HCT116 (cell line): ENCODE results near the gene RIPOR3. TPM values are rescaled to one million over a fixed set of nuclear protein-coding genes. Genes with fewer than 3 reads are reported as not detected.

Experiments
- ATAC-seq: fragments of 200-7000 bp; cut with Tn5 transposase; 2 replicates; pipeline ENCODE4 v1.9.1; 2020; ENCODE audit warnings: mild to moderate bottlenecking, moderate library complexity
- BruUV-seq: library from RNA; stranded (reverse); fragments of 400-500 nt; replicated peaks from 2 replicates; lab custom pipeline; 2021; lab: Mats Ljungman, UMichigan
- CTCF ChIA-PET: fragments of 300-600 bp; sonication (Branson Sonifier 250); formaldehyde crosslinking; loops from one replicate; lab custom pipeline; 2021; ENCODE audit warnings: antibody characterized with exemption; lab: Charles Lee
- POLR2A ChIA-PET: fragments of 300-600, 350-600 bp; sonication (Branson Sonifier 250); formaldehyde crosslinking; loops from one replicate; lab custom pipeline; 2021; ENCODE audit warnings: antibody characterized with exemption; lab: Charles Lee
- RAD21 ChIA-PET, 2 experiments: fragments of 300-600 bp; sonication (Branson Sonifier 250); formaldehyde crosslinking; loops; one replicate each; lab custom pipeline; 2023; ENCODE audit warnings: low total read pairs in 2 of 2; ENCODE audit not compliant: uncharacterized antibody in 2 of 2, unreplicated experiment in 2 of 2, low non-redundant PET in 1 of 2; lab: Charles Lee
- DNase-seq: peaks from one replicate; pipeline ENCODE4 v3.0.0-alpha.2; 2010; ENCODE audit warnings: low read depth, low spot score
- H2AFZ ChIP-seq: fragments of 200-600 bp; shearing (Covaris generic), sonication (generic); 2 replicates; pipeline ENCODE4 v1.6.1; 2017; ENCODE audit warnings: low read depth, mixed run types, mixed read lengths, antibody characterized with exemption, low read length; ENCODE audit not compliant: poor library complexity, severe bottlenecking
- H3K27ac ChIP-seq: 2 replicates; pipeline ENCODE4 v1.5.1; 2012; ENCODE audit warnings: low read depth, low read length
- H3K27me3 ChIP-seq: fragments of 200-600 bp; sonication (generic); 2 replicates; pipeline ENCODE4 v1.6.1; 2016; ENCODE audit warnings: mixed run types, low read length, mixed read lengths; ENCODE audit not compliant: insufficient read depth
- H3K36me3 ChIP-seq, 2 experiments: fragments of 200-500 bp in 1 of 2; fragments of 200-600 bp in 1 of 2; sonication (Bioruptor generic) in 1 of 2; sonication (generic) in 1 of 2; 2 replicates each; pipeline versions ENCODE4 v1.5.1 to v1.6.1; 2014 to 2016; ENCODE audit warnings: low read length in 2 of 2, inconsistent platforms in 1 of 2, mixed read lengths in 1 of 2, mixed run types in 1 of 2; ENCODE audit not compliant: insufficient read depth in 2 of 2, control insufficient read depth in 1 of 2
- H3K4me1 ChIP-seq, 2 experiments: fragments of 200-600 bp in 1 of 2; sonication (generic) in 1 of 2; 2 replicates each; pipeline versions ENCODE4 v1.5.1 to v1.6.1; 2012 to 2017; ENCODE audit warnings: low read length in 2 of 2, inconsistent platforms in 1 of 2, mild to moderate bottlenecking in 1 of 2, mixed read lengths in 1 of 2, mixed run types in 1 of 2, moderate library complexity in 1 of 2; ENCODE audit not compliant: insufficient read depth in 2 of 2, control insufficient read depth in 1 of 2
- H3K4me2 ChIP-seq: fragments of 200-600 bp; sonication (generic); 2 replicates; pipeline ENCODE4 v1.6.1; 2017; ENCODE audit warnings: mixed run types, low read length, mixed read lengths
- H3K4me3 ChIP-seq, 2 experiments: fragments of 200-600 bp in 1 of 2; sonication (generic) in 1 of 2; replicated peaks in 1 of 2; 2 replicates each; pipeline ENCODE4 v1.5.1; 2011 to 2016; ENCODE audit warnings: low read length in 2 of 2, control low read depth in 1 of 2, low read depth in 1 of 2, mild to moderate bottlenecking in 1 of 2, mixed read lengths in 1 of 2, mixed run types in 1 of 2
- H3K79me2 ChIP-seq: fragments of 200-600 bp; sonication (generic); 2 replicates; pipeline ENCODE4 v1.6.1; 2017; ENCODE audit warnings: mild to moderate bottlenecking, mixed run types, low read length, moderate library complexity, mixed read lengths; ENCODE audit not compliant: insufficient read depth
- H3K9ac ChIP-seq: fragments of 200-600 bp; sonication (generic); 2 replicates; pipeline ENCODE4 v1.6.1; 2016; ENCODE audit warnings: low read length, mixed read lengths
- H3K9me2 ChIP-seq: fragments of 200-600 bp; sonication (generic), shearing (Covaris generic); 2 replicates; pipeline ENCODE4 v1.6.1; 2017; ENCODE audit warnings: mixed run types, mild to moderate bottlenecking, moderate library complexity; ENCODE audit not compliant: insufficient read depth
- H3K9me3 ChIP-seq, 2 experiments: fragments of 200-500 bp in 1 of 2; fragments of 200-600 bp in 1 of 2; sonication (Bioruptor generic) in 1 of 2; sonication (generic) in 1 of 2; 2 replicates each; pipeline ENCODE4 v1.6.1; 2014 to 2017; ENCODE audit warnings: low read length in 2 of 2, mixed read lengths in 2 of 2, inconsistent platforms in 1 of 2, low read depth in 1 of 2, mild to moderate bottlenecking in 1 of 2, mixed run types in 1 of 2, moderate library complexity in 1 of 2; ENCODE audit not compliant: control insufficient read depth in 1 of 2, insufficient read depth in 1 of 2
- H4K20me1 ChIP-seq: fragments of 200-600 bp; sonication (generic), shearing (Covaris generic); 2 replicates; pipeline ENCODE4 v1.6.1; 2017; ENCODE audit warnings: mixed run types, mild to moderate bottlenecking, moderate library complexity; ENCODE audit not compliant: insufficient read depth
- ATF3 ChIP-seq: IDR thresholded peaks from 2 replicates; pipeline ENCODE4 v1.6.1; 2012
- CBX3 ChIP-seq: IDR thresholded peaks from 2 replicates; pipeline ENCODE4 v1.6.1; 2012; ENCODE audit warnings: low read depth
- CTCF ChIP-seq, 3 experiments: fragments of 200-600 bp in 1 of 3; sonication (generic) in 1 of 3; IDR thresholded peaks in 2 of 3; conservative IDR thresholded peaks in 1 of 3; 2 replicates each; pipeline ENCODE4 v1.5.1; 2012 to 2017; ENCODE audit warnings: low read depth in 2 of 3, low read length in 2 of 3, antibody characterized with exemption in 1 of 3, borderline replicate concordance in 1 of 3, control low read depth in 1 of 3, mild to moderate bottlenecking in 1 of 3, mixed read lengths in 1 of 3, mixed run types in 1 of 3, moderate library complexity in 1 of 3; ENCODE audit not compliant: insufficient read depth in 1 of 3
- EGR1 ChIP-seq: IDR thresholded peaks from 2 replicates; pipeline ENCODE4 v1.6.1; 2012; ENCODE audit warnings: low read depth
- ELF1 ChIP-seq: IDR thresholded peaks from 2 replicates; pipeline ENCODE4 v1.6.1; 2012; ENCODE audit warnings: low read depth, borderline replicate concordance
- EZH2 ChIP-seq: fragments of 200-600 bp; sonication (generic); IDR thresholded peaks from 2 replicates; pipeline ENCODE4 v1.6.1; 2017; ENCODE audit warnings: antibody characterized with exemption, mixed run types
- FOSL1 ChIP-seq: IDR thresholded peaks from 2 replicates; pipeline ENCODE4 v1.6.1; 2012; ENCODE audit warnings: low read depth
- JUND ChIP-seq: IDR thresholded peaks from 2 replicates; pipeline ENCODE4 v1.6.1; 2012
- MAX ChIP-seq: IDR thresholded peaks from 2 replicates; pipeline ENCODE4 v1.6.1; 2012
- POLR2AphosphoS5 ChIP-seq: IDR thresholded peaks from 2 replicates; pipeline ENCODE4 v1.6.1; 2011; ENCODE audit warnings: mild to moderate bottlenecking, low read depth, low read length, moderate library complexity
- REST ChIP-seq: IDR thresholded peaks from 2 replicates; pipeline ENCODE4 v1.6.1; 2012; ENCODE audit warnings: low read depth
- SIN3A ChIP-seq: IDR thresholded peaks from 2 replicates; pipeline ENCODE4 v1.6.1; 2012; ENCODE audit warnings: low read depth
- SP1 ChIP-seq: IDR thresholded peaks from 2 replicates; pipeline ENCODE4 v1.6.1; 2012; ENCODE audit warnings: low read depth
- SRF ChIP-seq: IDR thresholded peaks from 2 replicates; pipeline ENCODE4 v1.6.1; 2012; ENCODE audit warnings: low read depth
- TCF7L2 ChIP-seq: IDR thresholded peaks from 2 replicates; pipeline ENCODE4 v1.7.0; 2011; ENCODE audit warnings: borderline replicate concordance, inconsistent platforms; ENCODE audit not compliant: insufficient read depth, insufficient read length; ENCODE audit errors: extremely low read depth
- YY1 ChIP-seq: IDR thresholded peaks from 2 replicates; pipeline ENCODE4 v1.6.1; 2011; ENCODE audit warnings: low read length, low read depth, moderate library complexity, mild to moderate bottlenecking; ENCODE audit not compliant: insufficient replicate concordance; ENCODE audit errors: extremely low read depth
- ZFX ChIP-seq: fragments of 450-650 bp; IDR thresholded peaks from 2 replicates; pipeline ENCODE4 v1.6.1; 2017
- ZNF274 ChIP-seq: fragments of 200-500 bp; sonication (Bioruptor generic); IDR thresholded peaks from 2 replicates; pipeline ENCODE4 v1.6.1; 2014; ENCODE audit warnings: mild to moderate bottlenecking, low read depth, low read length, inconsistent platforms
- intact Hi-C: fragments of 100-400 bp; cut with micrococcal nuclease; formaldehyde crosslinking; loops from 2 replicates; pipeline ENCODE4 v1.10.0; 2022
- total RNA-seq: library from RNA; stranded (reverse); gene quantifications from one replicate; pipeline ENCODE4 v1.2.1, GENCODE V29; 2021; ENCODE audit not compliant: unreplicated experiment

The RIPOR3 gene
- total RNA-seq, 1 experiment from 2014 or later, result 0.22 TPM

- Histone ChIP-seq H3K27me3 (no peaks in the 10 kb centered on the region), H3K9me2 (no peaks in the 10 kb centered on the region), H3K4me1 (peaks cover 56 to 65% of the 10 kb centered on the region in 2 experiments), H3K9ac (peak overlapping the region; percentile 56), H3K36me3 (peaks cover 5 to 14% of the 10 kb centered on the region in 2 experiments; a peak in 2 of 4 replicates), H3K9me3 (no peaks in the 10 kb centered on the region), H4K20me1 (no peaks in the 10 kb centered on the region), H3K27ac (peak overlapping the region; percentile 65; the same call in 1 of the 2 replicates), H3K4me3 (peak overlapping the region in 1 of 2 experiments; percentile 31; a peak in 2 of 4 replicates), H2AFZ (no peak overlapping the region), H3K79me2 (peaks cover 92% of the 10 kb centered on the region), H3K4me2 (peak overlapping the region; percentile 67)
- ChIA-PET CTCF (no interaction called here), RAD21 (no interaction called here), POLR2A (interaction anchor here (0.5 to 1.5 kb wide), 2 partner anchors 11 to 373 kb away, joined by 3 to 5 read pairs; partner anchors contain the start of gene ADNP)
- TF ChIP-seq ELF1 (no peak), CBX3 (no peak), SIN3A (no peak), SRF (no peak), CTCF (IDR thresholded peaks at IDR 0.05 in 2 of 3, conservative IDR thresholded peaks at IDR 0.05 in 1 of 3; ENCODE audit: borderline replicate concordance in 1 of 3, insufficient read depth in 1 of 3, low read depth in 2 of 3, low read length in 2 of 3) (no peak), MAX (peak; percentile 61), ZNF274 (no peak), ATF3 (no peak), TCF7L2 (no peak), REST (no peak), JUND (peak; percentile 60; the same call in 1 of the 2 replicates), FOSL1 (peak; percentile 62), SP1 (0 out of 2 replicates have a peak, but pooled peaks have one; percentile 5), POLR2AphosphoS5 (no peak), EGR1 (no peak), EZH2 (no peak), ZFX (no peak), YY1 (no peak)
- ATAC-seq, result peak; percentile 74
- DNase-seq, result peak; percentile 68
- no TSS peak for BruUV-seq
- intact Hi-C loops, result loop anchor here (5.0 kb wide), 1 partner anchor 46 kb away; the partner anchor contains the start of gene PTPN1
Measured at GRCh38 chr20:50558483-50558925, 132.8 kb downstream of the RIPOR3 start.
